Fibroblast of the aortic adventitia (primary cell): Measurements from ENCODE around the gene GSK3B. TPM values are rescaled to one million over a fixed set of nuclear protein-coding genes. Genes with fewer than 3 reads are reported as not detected.
A peak's percentile ranks its signal among the peaks of the same experiment; 100 is the strongest.
"Not testable (repeated sequence)": the region's sequence is repeated elsewhere in the genome, so short reads cannot be mapped to it uniquely, and the experiment has no call there.

ENCODE experiments used
- DNase-seq: peaks from one replicate; pipeline ENCODE4 v3.0.0-alpha.2; 2010; ENCODE audit warnings: low read depth
- H3K4me3 ChIP-seq: 2 replicates; pipeline ENCODE4 v1.5.1; 2011; ENCODE audit warnings: low read depth, mild to moderate bottlenecking, control low read depth, low read length, moderate library complexity
- CTCF ChIP-seq: IDR thresholded peaks from 2 replicates; pipeline ENCODE4 v1.5.1; 2011; ENCODE audit warnings: mild to moderate bottlenecking, low read length, control low read depth, inconsistent platforms; ENCODE audit not compliant: insufficient read depth
- total RNA-seq: library from RNA; depleted of rRNA; stranded (reverse); fragments of >200 nt; gene quantifications from 2 replicates; pipeline ENCODE4 v1.2.3, GENCODE V29; 2012; ENCODE audit warnings: low replicate concordance

Gene GSK3B
- total RNA-seq, 1 donor, result 74.1 TPM

- TF ChIP-seq CTCF, result no peak
- peak; percentile 22 for DNase-seq
- H3K4me3 ChIP-seq, result no peak overlapping the region
Observed at GRCh38 chr3:120013481-120013880, 80.8 kb downstream of the GSK3B start.

GRCh38 chr3:120005741-120006140 is 88.5 kb downstream of the GSK3B start:
- DNase-seq, H3K4me3 ChIP-seq: not testable (repeated sequence)

GRCh38 chr3:120004008-120004498 is 90.2 kb downstream of the GSK3B start:
- H3K4me3 ChIP-seq, result not testable (repeated sequence)
- peak; percentile 9 for DNase-seq

- no peak overlapping the region for H3K4me3 ChIP-seq
- no peak for TF ChIP-seq CTCF
- DNase-seq, result no peak
Observed at GRCh38 chr3:119998166-119998565, 96.1 kb downstream of the GSK3B start.

GRCh38 chr3:119990888-119991287 is 103.4 kb downstream of the GSK3B start:
- H3K4me3 ChIP-seq, result no peak overlapping the region

GRCh38 chr3:119989981-119990655 is 104.1 kb downstream of the GSK3B start:
- no peak overlapping the region for H3K4me3 ChIP-seq
- no peak for TF ChIP-seq CTCF
- DNase-seq, result no peak

More at GRCh38 chr3:119990888-119991287, 103.4 kb downstream of the GSK3B start:
- DNase-seq, result peak; percentile 47
- TF ChIP-seq CTCF, result no peak

GRCh38 chr3:119986812-119987211 is 107.4 kb downstream of the GSK3B start:
- not testable (repeated sequence) for DNase-seq, H3K4me3 ChIP-seq

- H3K4me3 ChIP-seq, result no peak overlapping the region
- DNase-seq, result no peak
- TF ChIP-seq CTCF, result no peak
Observed at GRCh38 chr3:119981386-119981785, 112.9 kb downstream of the GSK3B start.
